ENCODE results near the gene TBC1D5. TPM values are rescaled to one million over a fixed set of nuclear protein-coding genes. Genes with fewer than 3 reads are reported as not detected.

The TBC1D5 gene
- polyA plus RNA-seq, 6 donors from 2014 or later: 54.7 to 83.0 (median 73.6) TPM

DNA sequence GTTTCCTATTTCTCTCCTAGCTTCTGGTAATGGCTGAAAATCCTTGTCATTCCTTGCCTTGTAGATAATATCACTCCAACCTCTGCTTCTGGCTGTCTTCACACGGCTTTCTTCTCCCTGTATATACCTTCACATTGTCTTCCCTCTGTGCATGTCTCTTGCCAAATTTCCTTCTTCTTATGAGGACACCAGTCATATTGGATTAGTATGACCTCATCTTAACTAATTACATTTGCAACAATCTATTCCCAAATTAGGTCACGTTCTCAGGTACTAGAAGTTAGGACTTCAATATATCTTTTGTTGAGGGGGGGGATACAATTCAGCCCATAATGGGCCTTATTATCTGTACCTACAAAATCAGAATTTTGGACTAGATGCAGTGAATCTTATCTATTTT is 440.3 kb downstream of the TBC1D5 start:
- Mint-ChIP-seq H3K27me3 (no peaks in the 10 kb centered on the region), H3K9me3 (no peaks in the 10 kb centered on the region), H3K4me3 (no peak overlapping the region), H3K27ac (no peak overlapping the region), H3K36me3 (peaks cover 6 to 14% of the 10 kb centered on the region in 2 donors), H3K4me1 (peaks cover 0 to 3% (median 0%) of the 10 kb centered on the region in 3 donors)
- DNase-seq: no peak
- no peak for ATAC-seq (ENCODE audit: low read depth in 2 of 2)

DNA sequence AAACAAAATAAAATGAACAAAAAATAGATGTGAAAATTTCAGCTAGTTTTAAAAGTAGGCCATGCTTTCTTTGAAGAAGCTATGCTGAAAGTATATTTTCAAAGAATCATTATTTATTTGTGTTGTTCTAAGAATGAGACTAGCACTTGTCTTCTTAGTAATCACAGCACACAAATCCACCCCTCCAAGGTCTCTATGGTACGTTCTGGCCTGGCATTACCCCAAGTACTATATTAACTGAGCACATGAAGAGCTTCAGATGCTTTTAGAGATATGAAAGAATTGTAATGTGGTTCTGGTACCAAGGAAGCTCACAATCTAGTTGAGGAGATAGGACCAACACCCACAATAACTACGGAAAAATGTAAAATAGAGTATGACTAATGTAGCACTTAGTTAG is 441.2 kb downstream of the TBC1D5 start:
- Mint-ChIP-seq H3K27me3 (no peaks in the 10 kb centered on the region), H3K4me1 (peaks cover 0 to 3% (median 0%) of the 10 kb centered on the region in 3 donors), H3K36me3 (peaks cover 6 to 14% of the 10 kb centered on the region in 2 donors), H3K27ac (no peak overlapping the region), H3K4me3 (no peak overlapping the region), H3K9me3 (no peaks in the 10 kb centered on the region)
- no peak for ATAC-seq (ENCODE audit: low read depth in 2 of 2)
- no peak for DNase-seq

DNA sequence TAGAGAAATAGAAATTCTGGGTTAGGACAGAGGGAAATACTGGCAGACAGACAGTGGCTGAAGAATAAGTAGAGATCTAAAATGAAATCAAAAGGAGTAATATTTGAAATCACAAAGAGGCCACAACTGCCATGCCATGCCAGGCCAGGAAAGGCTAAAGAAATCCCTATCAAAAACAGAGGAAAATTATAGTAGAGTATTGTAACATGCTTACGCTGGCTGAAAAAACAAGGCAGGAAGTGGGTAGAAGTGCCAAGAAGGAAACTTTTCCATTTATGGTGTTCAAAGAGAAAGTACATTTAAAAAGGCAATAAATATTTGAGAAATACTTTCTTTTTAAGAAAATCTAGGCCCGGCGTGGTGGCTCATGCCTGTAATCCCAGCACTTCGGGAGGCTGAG is 442.0 kb downstream of the TBC1D5 start:
- peak overlapping the region in 4 of 6 donors; percentile 16 to 61 (median 47) for H3K27ac Mint-ChIP-seq
- no peak for DNase-seq
- H3K27me3 Mint-ChIP-seq: no peaks in the 10 kb centered on the region
- H3K4me1 Mint-ChIP-seq: peaks cover 0 to 5% (median 0%) of the 10 kb centered on the region in 3 donors
- H3K4me3 Mint-ChIP-seq: no peak overlapping the region
- H3K9me3 Mint-ChIP-seq: no peaks in the 10 kb centered on the region
- H3K36me3 Mint-ChIP-seq: peaks cover 6 to 14% of the 10 kb centered on the region in 2 donors
- ATAC-seq (ENCODE audit: low read depth in 2 of 2): no peak

DNA sequence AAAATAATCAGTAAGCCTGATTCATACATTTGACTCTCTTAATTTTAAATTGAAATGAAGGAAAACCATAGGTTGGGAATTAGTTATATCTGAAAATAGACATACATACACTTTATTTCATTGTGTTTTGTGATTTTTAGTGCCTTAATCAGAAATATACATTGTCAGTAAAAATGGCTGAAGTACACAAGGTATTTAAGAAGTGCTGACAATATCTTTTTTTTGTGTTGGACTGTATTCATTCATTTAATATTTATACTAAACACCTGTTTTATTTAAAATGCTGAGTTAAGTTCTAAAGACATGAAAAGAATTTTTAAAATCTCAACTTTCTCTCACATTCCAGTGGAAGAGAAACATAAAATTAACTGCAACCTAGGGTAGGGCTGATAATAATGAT is 444.4 kb downstream of the TBC1D5 start:
- no peak for ATAC-seq (ENCODE audit: low read depth in 2 of 2)
- Mint-ChIP-seq H3K36me3 (peaks cover 6 to 7% of the 10 kb centered on the region in 2 donors), H3K27ac (no peak overlapping the region), H3K4me3 (no peak overlapping the region), H3K4me1 (peaks cover 0 to 5% (median 0%) of the 10 kb centered on the region in 3 donors), H3K27me3 (no peaks in the 10 kb centered on the region), H3K9me3 (no peaks in the 10 kb centered on the region)
- DNase-seq: no peak

DNA sequence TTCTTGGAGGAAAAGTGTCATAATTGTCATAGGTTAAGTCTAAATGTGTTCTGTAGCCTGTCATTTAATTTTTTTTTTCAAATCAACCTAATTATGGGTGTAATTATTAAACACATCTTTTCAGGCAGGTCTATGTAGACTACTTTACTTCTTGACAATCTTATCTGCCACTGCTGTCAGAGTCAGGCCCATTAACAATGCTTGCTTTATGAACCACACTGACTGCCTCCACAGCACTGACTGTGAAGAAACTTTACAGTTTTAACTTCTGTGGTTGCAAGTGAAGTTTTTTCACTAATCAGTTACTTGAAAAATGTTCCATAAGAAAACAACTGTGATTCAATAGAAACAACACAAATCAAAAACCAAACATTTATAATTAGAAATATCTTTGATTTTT is 449.9 kb downstream of the TBC1D5 start:
- H3K4me1 Mint-ChIP-seq: peaks cover 0 to 5% (median 0%) of the 10 kb centered on the region in 3 donors
- ATAC-seq (ENCODE audit: low read depth in 2 of 2) (no peak), DNase-seq (no peak)
- no peaks in the 10 kb centered on the region for H3K9me3 Mint-ChIP-seq
- H3K27ac Mint-ChIP-seq: no peak overlapping the region
- H3K4me3 Mint-ChIP-seq: no peak overlapping the region
- H3K27me3 Mint-ChIP-seq: no peaks in the 10 kb centered on the region
- H3K36me3 Mint-ChIP-seq: peaks cover 7 to 13% of the 10 kb centered on the region in 2 donors

DNA sequence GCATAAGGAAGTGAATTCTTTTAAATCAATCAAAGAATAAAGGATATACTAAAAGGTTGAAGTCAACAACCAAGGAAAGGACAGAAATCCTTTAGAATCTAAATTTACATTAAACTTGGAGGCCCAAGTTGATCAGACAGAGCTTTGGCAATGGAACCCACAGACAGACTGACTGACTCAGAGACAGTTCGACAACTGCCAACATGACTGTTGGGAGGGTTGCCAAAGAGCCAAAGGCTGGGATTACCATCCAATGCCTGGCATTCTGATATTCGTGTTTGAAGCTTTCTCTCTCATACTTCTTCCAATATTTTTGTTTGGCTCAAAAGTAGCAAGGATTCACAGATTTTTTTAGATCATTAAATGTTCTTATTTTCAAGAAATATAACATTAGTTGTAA is 451.5 kb downstream of the TBC1D5 start:
- peaks cover 7 to 13% of the 10 kb centered on the region in 2 donors for H3K36me3 Mint-ChIP-seq
- no peaks in the 10 kb centered on the region for H3K9me3 Mint-ChIP-seq
- DNase-seq (no peak), ATAC-seq (ENCODE audit: low read depth in 2 of 2) (no peak)
- no peak overlapping the region for H3K4me3 Mint-ChIP-seq
- no peak overlapping the region for H3K27ac Mint-ChIP-seq
- H3K4me1 Mint-ChIP-seq: peaks cover 0 to 5% (median 0%) of the 10 kb centered on the region in 3 donors
- H3K27me3 Mint-ChIP-seq: no peaks in the 10 kb centered on the region

DNA sequence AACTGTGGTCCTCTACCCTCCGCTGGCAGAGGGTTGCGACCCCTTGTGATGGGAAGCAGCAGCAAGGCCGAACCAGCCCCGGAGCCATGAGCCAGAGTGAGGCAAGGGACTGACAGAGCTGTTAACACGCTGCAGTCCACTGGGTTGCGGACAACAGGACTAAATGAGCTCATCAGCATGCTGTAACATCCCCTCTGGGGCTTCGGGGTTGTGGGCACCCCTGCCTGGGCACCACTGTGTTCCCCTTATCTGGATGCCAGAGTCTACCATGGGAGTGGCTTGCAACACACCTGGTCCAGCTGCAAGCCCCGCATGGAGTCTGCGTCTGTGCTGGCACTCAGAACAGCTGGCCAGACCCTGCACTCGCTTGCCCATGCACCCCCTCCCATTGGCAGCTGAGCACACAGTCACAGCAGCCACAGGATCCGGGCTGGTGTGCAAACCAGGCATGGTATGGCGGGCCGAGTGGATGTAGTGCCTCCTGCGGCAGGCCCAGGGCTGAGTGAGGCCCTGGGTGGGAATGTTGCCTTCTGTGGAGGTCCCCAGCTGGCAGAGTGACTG is 453.5 kb downstream of the TBC1D5 start:
- peaks cover 7 to 13% of the 10 kb centered on the region in 2 donors for H3K36me3 Mint-ChIP-seq
- H3K4me1 Mint-ChIP-seq: peaks cover 0 to 2% (median 2%) of the 10 kb centered on the region in 3 donors
- no peaks in the 10 kb centered on the region for H3K9me3 Mint-ChIP-seq
- H3K27ac Mint-ChIP-seq: no peak overlapping the region
- DNase-seq (no peak), ATAC-seq (ENCODE audit: low read depth in 2 of 2) (no peak)
- H3K4me3 Mint-ChIP-seq: no peak overlapping the region
- no peaks in the 10 kb centered on the region for H3K27me3 Mint-ChIP-seq

GRCh38 chr3:17287006-17287689 is 455.3 kb downstream of the TBC1D5 start:
- ATAC-seq (ENCODE audit: low read depth in 2 of 2) (no peak), DNase-seq (no peak)
- H3K9me3 Mint-ChIP-seq: no peaks in the 10 kb centered on the region
- H3K27ac Mint-ChIP-seq: peak overlapping the region in 1 of 6 donors; percentile 47
- peaks cover 0 to 5% (median 2%) of the 10 kb centered on the region in 3 donors for H3K4me1 Mint-ChIP-seq
- H3K27me3 Mint-ChIP-seq: no peaks in the 10 kb centered on the region
- H3K4me3 Mint-ChIP-seq: no peak overlapping the region
- H3K36me3 Mint-ChIP-seq: peaks cover 7 to 21% of the 10 kb centered on the region in 2 donors

DNA sequence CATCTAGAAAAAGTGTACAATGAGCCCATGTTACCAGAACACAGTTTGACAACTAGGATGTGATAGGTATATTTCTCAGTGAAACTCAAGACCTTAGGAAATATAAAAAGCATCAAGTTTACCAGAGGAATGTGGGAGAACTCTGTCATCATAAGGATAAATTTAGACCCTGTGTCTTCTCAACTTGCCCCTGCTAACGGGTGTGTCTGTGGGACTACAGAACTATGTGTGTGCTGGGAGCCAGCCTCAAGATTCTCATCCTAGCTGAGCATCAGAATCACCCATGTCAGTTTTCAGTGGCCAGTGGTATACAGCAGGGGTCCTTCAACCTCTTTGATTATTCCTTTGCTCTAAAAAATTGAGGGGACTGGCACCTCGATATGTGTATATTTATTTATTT is 464.4 kb downstream of the TBC1D5 start:
- Mint-ChIP-seq H3K36me3 (peaks cover 4 to 15% of the 10 kb centered on the region in 2 donors), H3K27ac (no peak overlapping the region), H3K27me3 (no peaks in the 10 kb centered on the region), H3K9me3 (no peaks in the 10 kb centered on the region), H3K4me1 (peaks cover 0 to 8% (median 0%) of the 10 kb centered on the region in 3 donors), H3K4me3 (no peak overlapping the region)
- DNase-seq (no peak), ATAC-seq (ENCODE audit: low read depth in 2 of 2) (no peak)

DNA sequence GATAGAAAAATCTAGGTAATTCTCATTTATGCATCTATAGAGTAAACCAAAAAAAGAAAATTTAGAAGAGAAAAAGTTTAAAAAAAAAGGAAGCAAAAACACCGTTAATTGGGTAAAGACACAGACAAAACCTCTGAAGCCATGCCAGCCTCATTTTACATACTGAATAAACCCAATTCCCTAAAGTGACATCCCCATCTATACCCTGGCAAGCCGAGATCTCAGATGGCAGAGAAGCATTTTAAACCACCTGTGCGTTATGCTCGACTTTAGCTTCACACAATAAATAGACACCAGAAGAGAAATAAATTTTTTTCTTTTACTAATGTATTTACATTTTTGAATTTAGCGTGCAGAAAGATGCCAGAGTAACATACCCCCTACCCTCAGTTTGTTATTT is 475.6 kb downstream of the TBC1D5 start:
- Mint-ChIP-seq H3K27ac (peak overlapping the region in 1 of 6 donors; percentile 64), H3K9me3 (no peaks in the 10 kb centered on the region), H3K4me1 (peaks cover 0 to 2% (median 0%) of the 10 kb centered on the region in 3 donors), H3K27me3 (no peaks in the 10 kb centered on the region), H3K4me3 (no peak overlapping the region), H3K36me3 (peaks cover 10 to 17% of the 10 kb centered on the region in 2 donors)
- DNase-seq (no peak), ATAC-seq (ENCODE audit: low read depth in 2 of 2) (no peak)

DNA sequence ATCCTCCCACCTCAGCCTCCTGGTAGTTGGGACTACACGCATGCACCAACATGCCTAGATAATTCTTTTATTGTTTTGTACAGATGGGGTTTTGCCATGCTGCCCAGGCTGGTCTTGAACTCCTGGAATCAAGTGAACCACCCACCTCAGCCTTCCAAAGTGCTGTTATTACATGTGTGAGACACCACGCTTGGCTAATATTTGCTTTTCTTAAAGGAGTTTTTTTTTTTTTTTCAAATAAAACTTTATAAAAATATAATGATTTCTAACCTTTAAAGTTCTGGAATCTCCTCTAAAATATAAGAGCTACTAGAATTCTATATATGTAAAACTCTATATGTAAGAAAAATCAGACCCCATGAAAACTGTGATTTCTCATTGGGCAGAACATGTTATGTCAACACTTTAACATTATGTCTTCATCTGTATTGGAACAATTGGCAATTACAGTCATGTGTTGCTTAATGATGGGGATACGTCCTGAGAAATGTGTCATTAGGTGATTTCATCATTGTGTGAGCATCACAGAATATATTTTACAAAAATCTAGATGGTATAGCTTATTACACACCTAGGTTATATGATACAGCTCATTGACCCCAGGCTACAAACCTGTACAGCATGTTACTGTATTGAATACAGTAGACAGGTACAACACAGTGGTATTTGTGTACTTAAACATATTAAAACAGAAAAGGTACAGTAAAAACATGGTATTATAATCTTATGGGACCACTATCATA is 480.6 kb downstream of the TBC1D5 start:
- Mint-ChIP-seq H3K9me3 (no peaks in the 10 kb centered on the region), H3K4me1 (no peaks in the 10 kb centered on the region), H3K36me3 (peaks cover 0 to 3% of the 10 kb centered on the region in 2 donors), H3K27ac (peak overlapping the region in 3 of 6 donors; percentile 28 to 77 (median 33)), H3K4me3 (no peak overlapping the region), H3K27me3 (no peaks in the 10 kb centered on the region)
- no peak for ATAC-seq (ENCODE audit: low read depth in 2 of 2)
- no peak for DNase-seq

GRCh38 chr3:17260257-17260656 is 482.2 kb downstream of the TBC1D5 start:
- Mint-ChIP-seq H3K9me3 (no peaks in the 10 kb centered on the region), H3K36me3 (peaks cover 0 to 9% of the 10 kb centered on the region in 2 donors), H3K4me3 (no peak overlapping the region), H3K27me3 (no peaks in the 10 kb centered on the region), H3K4me1 (no peaks in the 10 kb centered on the region), H3K27ac (peak overlapping the region in 3 of 6 donors; percentile 45 to 76 (median 75))
- ATAC-seq (ENCODE audit: low read depth in 2 of 2) (no peak), DNase-seq (no peak)

DNA sequence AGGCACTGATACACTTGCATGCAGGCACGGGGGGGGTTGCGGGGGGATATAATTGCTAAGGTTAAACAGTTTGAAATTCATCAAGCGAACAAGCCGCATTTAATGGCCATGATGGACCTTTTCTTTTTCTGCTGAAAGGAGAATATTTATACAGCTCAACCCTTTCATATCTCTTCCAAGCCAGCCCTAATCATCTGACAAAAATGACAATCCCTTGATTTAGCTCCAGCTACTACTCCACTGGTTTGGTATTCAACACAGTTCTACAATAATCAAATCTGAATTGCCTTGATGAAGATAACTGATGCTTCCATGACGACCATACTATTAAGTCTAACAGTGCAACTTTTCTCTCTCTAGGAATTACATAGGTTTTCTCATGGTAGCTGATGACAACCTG is 482.7 kb downstream of the TBC1D5 start:
- H3K36me3 Mint-ChIP-seq: peaks cover 0 to 14% of the 10 kb centered on the region in 2 donors
- no peaks in the 10 kb centered on the region for H3K9me3 Mint-ChIP-seq
- DNase-seq: no peak
- H3K4me1 Mint-ChIP-seq: peaks cover 0 to 3% (median 0%) of the 10 kb centered on the region in 3 donors
- ATAC-seq (ENCODE audit: low read depth in 2 of 2): no peak
- peak overlapping the region in 2 of 6 donors; percentile 69 to 75 for H3K27ac Mint-ChIP-seq
- H3K4me3 Mint-ChIP-seq: no peak overlapping the region
- H3K27me3 Mint-ChIP-seq: no peaks in the 10 kb centered on the region

Measured in naive B cell (primary cell).